IMR-90 (cell line): Measurements from ENCODE around the gene ADGB. TPM values are rescaled to one million over a fixed set of nuclear protein-coding genes. Genes with fewer than 3 reads are reported as not detected.

Source experiments
- ATAC-seq: fragments of 200-7000 bp; cut with Tn5 transposase; 2 replicates; pipeline ENCODE4 v1.9.1; 2020; ENCODE audit warnings: low read depth, mild to moderate bottlenecking, moderate library complexity
- BruUV-seq: library from RNA; stranded (reverse); fragments of 400-500 nt; replicated peaks from 2 replicates; lab custom pipeline; 2021; lab: Mats Ljungman, UMichigan
- CTCF ChIA-PET: fragments of 300-600 bp; formaldehyde crosslinking; extraction: SDS; loops from one replicate; lab custom pipeline; 2021; ENCODE audit warnings: antibody characterized with exemption; lab: Yijun Ruan, JAX
- POLR2A ChIA-PET: fragments of 300-600 bp; sonication (Branson Sonifier 250); formaldehyde crosslinking; loops from one replicate; lab custom pipeline; 2022; ENCODE audit warnings: antibody characterized with exemption; ENCODE audit not compliant: unreplicated experiment; lab: Charles Lee
- DNase-seq: peaks from one replicate; pipeline ENCODE4 v3.0.0; 2013
- H2AFZ ChIP-seq: replicated peaks from 2 replicates; pipeline ENCODE3; 2013; ENCODE audit warnings: low read length, mild to moderate bottlenecking; ENCODE audit not compliant: poor library complexity
- H2AK5ac ChIP-seq: 2 replicates; pipeline ENCODE4 v1.6.1; 2013; ENCODE audit warnings: low read depth, low read length, inconsistent platforms
- H2AK9ac ChIP-seq: replicated peaks from 2 replicates; pipeline ENCODE3; 2013; ENCODE audit warnings: mild to moderate bottlenecking, low read depth, low read length, moderate library complexity; ENCODE audit not compliant: poor library complexity
- H2BK120ac ChIP-seq: 2 replicates; pipeline ENCODE4 v1.6.1; 2013; ENCODE audit warnings: low read depth, low read length, inconsistent platforms
- H2BK15ac ChIP-seq: 3 replicates; pipeline ENCODE4 v1.6.1; 2013; ENCODE audit warnings: low read depth, low read length, inconsistent platforms
- H2BK20ac ChIP-seq: 2 replicates; pipeline ENCODE4 v1.6.1; 2013; ENCODE audit warnings: low read depth, mild to moderate bottlenecking, inconsistent platforms, low read length, moderate library complexity
- H2BK5ac ChIP-seq: 2 replicates; pipeline ENCODE4 v1.6.1; 2013; ENCODE audit warnings: mild to moderate bottlenecking, low read depth, low read length, inconsistent platforms; ENCODE audit not compliant: poor library complexity, severe bottlenecking
- H3K14ac ChIP-seq: replicated peaks from 2 replicates; pipeline ENCODE4 v1.6.1; 2013; ENCODE audit warnings: low read depth, low read length, inconsistent platforms
- H3K18ac ChIP-seq: 2 replicates; pipeline ENCODE4 v1.6.1; 2013; ENCODE audit warnings: low read depth, low read length, control low read depth
- H3K23ac ChIP-seq: 2 replicates; pipeline ENCODE4 v1.6.1; 2013; ENCODE audit warnings: low read depth, low read length, inconsistent platforms
- H3K27ac ChIP-seq: 2 replicates; pipeline ENCODE4 v1.5.1; 2013; ENCODE audit warnings: mild to moderate bottlenecking, control low read depth, low read length; ENCODE audit not compliant: insufficient read depth
- H3K27me3 ChIP-seq: 2 replicates; pipeline ENCODE4 v1.6.1; 2013; ENCODE audit warnings: low read length; ENCODE audit not compliant: control insufficient read depth, insufficient read depth
- H3K36me3 ChIP-seq: 2 replicates; pipeline ENCODE4 v1.6.1; 2013; ENCODE audit warnings: low read length, mixed read lengths; ENCODE audit not compliant: control insufficient read depth, insufficient read depth
- H3K4ac ChIP-seq: 2 replicates; pipeline ENCODE4 v1.6.1; 2013; ENCODE audit warnings: low read depth, low read length, inconsistent platforms
- H3K4me1 ChIP-seq: 2 replicates; pipeline ENCODE4 v1.6.1; 2013; ENCODE audit warnings: low read length, mixed read lengths; ENCODE audit not compliant: control insufficient read depth, insufficient read depth
- H3K4me2 ChIP-seq: 2 replicates; pipeline ENCODE4 v1.6.1; 2013; ENCODE audit warnings: low read depth, mild to moderate bottlenecking, control low read depth, low read length, moderate library complexity
- H3K4me3 ChIP-seq: 2 replicates; pipeline ENCODE4 v1.5.1; 2013; ENCODE audit warnings: low read depth, mild to moderate bottlenecking, control low read depth, low read length, moderate library complexity; ENCODE audit not compliant: insufficient read depth
- H3K56ac ChIP-seq: 2 replicates; pipeline ENCODE4 v1.6.1; 2013; ENCODE audit warnings: low read length, inconsistent platforms; ENCODE audit not compliant: insufficient read depth; ENCODE audit errors: extremely low read depth
- H3K79me1 ChIP-seq, 2 experiments: 2 replicates each; pipeline ENCODE4 v1.6.1; 2013; ENCODE audit warnings: low read length in 2 of 2, inconsistent platforms in 1 of 2, low read depth in 1 of 2
- H3K9ac ChIP-seq: 2 replicates; pipeline ENCODE4 v1.6.1; 2013; ENCODE audit warnings: low read depth, low read length, control low read depth
- H3K9me1 ChIP-seq: 2 replicates; pipeline ENCODE4 v1.6.1; 2013; ENCODE audit warnings: low read length, inconsistent platforms; ENCODE audit not compliant: insufficient read depth
- H3K9me3 ChIP-seq: 2 replicates; pipeline ENCODE4 v1.6.1; 2013; ENCODE audit warnings: low read length; ENCODE audit not compliant: control insufficient read depth, insufficient read depth
- H4K20me1 ChIP-seq: 2 replicates; pipeline ENCODE4 v1.6.1; 2013; ENCODE audit warnings: low read length, inconsistent platforms; ENCODE audit not compliant: insufficient read depth
- H4K5ac ChIP-seq: 2 replicates; pipeline ENCODE4 v1.6.1; 2013; ENCODE audit warnings: mild to moderate bottlenecking, low read depth, low read length, control low read depth
- H4K8ac ChIP-seq, 2 experiments: 2 replicates each; pipeline ENCODE4 v1.6.1; 2013; ENCODE audit warnings: low read depth in 2 of 2, low read length in 2 of 2, control low read depth in 1 of 2, inconsistent platforms in 1 of 2
- H4K91ac ChIP-seq: 2 replicates; pipeline ENCODE4 v1.6.1; 2013; ENCODE audit warnings: low read depth, low read length, inconsistent platforms; ENCODE audit not compliant: insufficient read depth
- BHLHE40 ChIP-seq: fragments of 150-350 bp; IDR thresholded peaks from 2 replicates; pipeline ENCODE4 v1.6.1; 2016; ENCODE audit warnings: mild to moderate bottlenecking, low read depth, low read length
- CEBPB ChIP-seq: IDR thresholded peaks from 2 replicates; pipeline ENCODE4 v1.6.1; 2012; ENCODE audit warnings: low read depth, low read length, improper control_type of control experiment
- CHD1 ChIP-seq: IDR thresholded peaks from 2 replicates; pipeline ENCODE4 v1.6.1; 2012; ENCODE audit warnings: low read depth, low read length, improper control_type of control experiment
- CTCF ChIP-seq: conservative IDR thresholded peaks from 2 replicates; pipeline ENCODE4 v1.5.1; 2012; ENCODE audit warnings: mild to moderate bottlenecking, low read depth, low read length, improper control_type of control experiment
- ELK1 ChIP-seq: fragments of 150-350 bp; IDR thresholded peaks from 2 replicates; pipeline ENCODE4 v1.6.1; 2016; ENCODE audit warnings: low read depth, mild to moderate bottlenecking, low read length, moderate library complexity, borderline replicate concordance
- FOS ChIP-seq: fragments of 150-350 bp; IDR thresholded peaks from 2 replicates; pipeline ENCODE4 v1.6.1; 2016; ENCODE audit warnings: low read depth, low read length
- MAFK ChIP-seq: IDR thresholded peaks from 2 replicates; pipeline ENCODE4 v1.6.1; 2012; ENCODE audit warnings: low read depth, low read length, improper control_type of control experiment
- MAZ ChIP-seq: IDR thresholded peaks from 2 replicates; pipeline ENCODE4 v1.6.1; 2012; ENCODE audit warnings: low read depth, mild to moderate bottlenecking, low read length, improper control_type of control experiment, moderate library complexity, borderline replicate concordance
- MXI1 ChIP-seq: IDR thresholded peaks from 2 replicates; pipeline ENCODE4 v1.6.1; 2012; ENCODE audit warnings: low read depth, mild to moderate bottlenecking, low read length, moderate library complexity, borderline replicate concordance
- NFE2L2 ChIP-seq: fragments of 150-350 bp; IDR thresholded peaks from 2 replicates; pipeline ENCODE4 v1.6.1; 2016; ENCODE audit warnings: low read depth, mild to moderate bottlenecking, low read length
- POLR2A ChIP-seq: IDR thresholded peaks from 2 replicates; pipeline ENCODE4 v1.6.1; 2012; ENCODE audit warnings: mild to moderate bottlenecking, low read depth, low read length
- RAD21 ChIP-seq: IDR thresholded peaks from 2 replicates; pipeline ENCODE4 v1.6.1; 2012; ENCODE audit warnings: low read length, improper control_type of control experiment
- RCOR1 ChIP-seq: IDR thresholded peaks from 2 replicates; pipeline ENCODE4 v1.6.1; 2012; ENCODE audit warnings: mild to moderate bottlenecking, low read length, improper control_type of control experiment; ENCODE audit not compliant: insufficient replicate concordance
- RFX5 ChIP-seq: IDR thresholded peaks from 2 replicates; pipeline ENCODE4 v1.8.0; 2012; ENCODE audit warnings: low read depth, mild to moderate bottlenecking, low read length, moderate library complexity
- SMC3 ChIP-seq: fragments of 150-350 bp; IDR thresholded peaks from 2 replicates; pipeline ENCODE4 v1.6.1; 2016; ENCODE audit warnings: low read depth, mild to moderate bottlenecking, antibody characterized with exemption, low read length, moderate library complexity
- USF2 ChIP-seq: fragments of 150-350 bp; IDR thresholded peaks from 2 replicates; pipeline ENCODE4 v1.6.1; 2017; ENCODE audit warnings: mild to moderate bottlenecking, antibody characterized with exemption, low read length, low read depth
- WGBS, 2 experiments: methylation state at CpG; one replicate each; pipeline versions ENCODE4 v1.1.5 to v1.1.7; 2013; ENCODE audit warnings: missing lambda C conversion rate in 2 of 2; ENCODE audit not compliant: insufficient read length in 1 of 2; ENCODE audit errors: extremely low coverage in 2 of 2; 5-methylcytosine and 5-hydroxymethylcytosine counted together
- dilution Hi-C: fragments of 300-500 bp; cut with HindIII; formaldehyde crosslinking; loops from one replicate; pipeline ENCODE4 v1.14.3; 2018; ENCODE audit warnings: low sequenced_read_pairs; ENCODE audit not compliant: unreplicated experiment
- in situ Hi-C: fragments of 300-500 bp; cut with MboI; formaldehyde crosslinking; loops from 3 replicates; pipeline ENCODE4 v1.14.3; 2019; ENCODE audit warnings: low sequenced_read_pairs, inconsistent platforms, mixed read lengths
- intact Hi-C: fragments of 100-400 bp; cut with micrococcal nuclease; formaldehyde crosslinking; loops from 2 replicates; pipeline ENCODE4 v1.10.0; 2022
- polyA plus RNA-seq, 3 experiments: library from polyadenylated mRNA; depleted of rRNA; stranded (reverse); fragments of >200 nt; gene quantifications; 2 replicates each; pipeline ENCODE4 v1.2.3, GENCODE V29; 2012; ENCODE audit warnings: low replicate concordance in 1 of 3
- total RNA-seq: library from RNA; depleted of rRNA; stranded (reverse); fragments of >200 nt; gene quantifications from 2 replicates; pipeline ENCODE4 v1.2.3, GENCODE V29; 2012

ADGB gene
- total and polyA plus RNA-seq, 2 of the 4 experiments (the other 2 are of a cell fraction): not detected

- TF ChIP-seq POLR2A (no peak), RCOR1 (no peak), MXI1 (no peak), NFE2L2 (no peak), USF2 (no peak), CHD1 (no peak), ELK1 (no peak), MAFK (no peak), BHLHE40 (no peak), FOS (no peak), MAZ (no peak), RAD21 (no peak), CEBPB (no peak), CTCF (no peak), RFX5 (no peak), SMC3 (no peak)
- BruUV-seq: no TSS peak
- no peak overlapping the region for H3K4me3 ChIP-seq
- H4K8ac ChIP-seq: no peak overlapping the region
- H3K23ac ChIP-seq: no peak overlapping the region
- no peaks in the 10 kb centered on the region for H4K20me1 ChIP-seq
- 20% methylated on average over 1 of the region's 3 CpGs; no CpG with 5 or more reads in 1 of the 2 experiments for WGBS, 2 experiments
- no peak overlapping the region for H2BK120ac ChIP-seq
- H2AK5ac ChIP-seq: no peak overlapping the region
- no peak overlapping the region for H3K14ac ChIP-seq
- H3K9me1 ChIP-seq: no peaks in the 10 kb centered on the region; the same call in 1 of the 2 replicates
- no peak overlapping the region for H3K9ac ChIP-seq
- H3K4me1 ChIP-seq: no peaks in the 10 kb centered on the region
- DNase-seq (peak; percentile 0), ATAC-seq (peak; percentile 61)
- no peak overlapping the region for H2BK5ac ChIP-seq
- H4K91ac ChIP-seq: no peak overlapping the region
- no peak overlapping the region for H3K27ac ChIP-seq
- H3K79me1 ChIP-seq: no peaks in the 10 kb centered on the region
- no peak overlapping the region for H2BK15ac ChIP-seq
- no peak overlapping the region for H2BK20ac ChIP-seq
- H3K27me3 ChIP-seq: no peaks in the 10 kb centered on the region; the same call in 1 of the 2 replicates
- ChIA-PET POLR2A (no interaction called here), CTCF (no interaction called here)
- no peak overlapping the region for H2AFZ ChIP-seq
- H4K5ac ChIP-seq: no peak overlapping the region
- dilution Hi-C loops (no loop called here), intact Hi-C loops (no loop called here), in situ Hi-C loops (no loop called here)
- no peak overlapping the region for H3K4ac ChIP-seq
- no peak overlapping the region for H2AK9ac ChIP-seq
- no peak overlapping the region for H3K18ac ChIP-seq
- H3K9me3 ChIP-seq: no peaks in the 10 kb centered on the region
- no peaks in the 10 kb centered on the region for H3K36me3 ChIP-seq
- H3K56ac ChIP-seq: no peak overlapping the region
- no peak overlapping the region; the same call in 1 of the 2 replicates for H3K4me2 ChIP-seq
These were observed 66.1 kb downstream of the ADGB start for GRCh38 chr6:146664871-146665360.
